ENCODE measurements around the gene PTGS2. TPM values are rescaled to one million over a fixed set of nuclear protein-coding genes. Genes with fewer than 3 reads are reported as not detected.
"Not testable (repeated sequence)": the region's sequence is repeated elsewhere in the genome, so short reads cannot be mapped to it uniquely, and the experiment has no call there.

PTGS2 gene
- total RNA-seq, 4 donors from 2014 or later = 0.84 to 4.9 (median 1.1) TPM

DNA sequence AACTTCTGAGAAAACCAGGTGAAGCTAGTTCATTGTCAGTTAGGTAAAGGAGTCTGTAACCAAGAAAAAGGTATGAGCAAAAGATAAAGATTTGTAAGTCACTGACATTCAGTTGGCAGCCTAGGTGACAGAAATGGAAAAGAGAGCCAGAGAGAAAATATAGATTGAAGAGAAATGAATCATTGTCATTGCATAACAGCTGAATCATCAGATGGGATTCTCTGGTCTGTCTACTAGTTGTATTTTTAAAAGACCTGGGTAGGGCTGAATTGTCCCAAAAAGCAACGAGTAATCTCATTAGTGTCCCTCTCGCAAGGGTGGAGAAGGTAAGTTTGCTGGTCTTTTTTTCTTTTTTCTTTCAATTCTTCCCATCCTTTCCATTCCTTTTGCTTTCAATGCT lies 36.6 kb downstream of the PTGS2 start:
- no peaks in the 10 kb centered on the region for H3K4me1 ChIP-seq
- H3K27me3 ChIP-seq = no peaks in the 10 kb centered on the region
- H3K27ac ChIP-seq = no peak overlapping the region
- no peak for DNase-seq (ENCODE audit: low spot score in 2 of 2)
- H3K36me3 ChIP-seq = no peaks in the 10 kb centered on the region
- no peaks in the 10 kb centered on the region for H3K9me3 ChIP-seq
- TF ChIP-seq, protein P1, sequence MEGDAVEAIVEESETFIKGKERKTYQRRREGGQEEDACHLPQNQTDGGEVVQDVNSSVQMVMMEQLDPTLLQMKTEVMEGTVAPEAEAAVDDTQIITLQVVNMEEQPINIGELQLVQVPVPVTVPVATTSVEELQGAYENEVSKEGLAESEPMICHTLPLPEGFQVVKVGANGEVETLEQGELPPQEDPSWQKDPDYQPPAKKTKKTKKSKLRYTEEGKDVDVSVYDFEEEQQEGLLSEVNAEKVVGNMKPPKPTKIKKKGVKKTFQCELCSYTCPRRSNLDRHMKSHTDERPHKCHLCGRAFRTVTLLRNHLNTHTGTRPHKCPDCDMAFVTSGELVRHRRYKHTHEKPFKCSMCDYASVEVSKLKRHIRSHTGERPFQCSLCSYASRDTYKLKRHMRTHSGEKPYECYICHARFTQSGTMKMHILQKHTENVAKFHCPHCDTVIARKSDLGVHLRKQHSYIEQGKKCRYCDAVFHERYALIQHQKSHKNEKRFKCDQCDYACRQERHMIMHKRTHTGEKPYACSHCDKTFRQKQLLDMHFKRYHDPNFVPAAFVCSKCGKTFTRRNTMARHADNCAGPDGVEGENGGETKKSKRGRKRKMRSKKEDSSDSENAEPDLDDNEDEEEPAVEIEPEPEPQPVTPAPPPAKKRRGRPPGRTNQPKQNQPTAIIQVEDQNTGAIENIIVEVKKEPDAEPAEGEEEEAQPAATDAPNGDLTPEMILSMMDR (IDR thresholded peaks at IDR 0.05) = no peak
- TF ChIP-seq POLR2A (IDR thresholded peaks at IDR 0.05) = no peak
- no peak for TF ChIP-seq EP300 (IDR thresholded peaks at IDR 0.05)
- WGBS, 2 donors = 88 to 90% methylated on average over 2 of the region's 2 CpGs
- no peak overlapping the region for H3K4me3 ChIP-seq

DNA sequence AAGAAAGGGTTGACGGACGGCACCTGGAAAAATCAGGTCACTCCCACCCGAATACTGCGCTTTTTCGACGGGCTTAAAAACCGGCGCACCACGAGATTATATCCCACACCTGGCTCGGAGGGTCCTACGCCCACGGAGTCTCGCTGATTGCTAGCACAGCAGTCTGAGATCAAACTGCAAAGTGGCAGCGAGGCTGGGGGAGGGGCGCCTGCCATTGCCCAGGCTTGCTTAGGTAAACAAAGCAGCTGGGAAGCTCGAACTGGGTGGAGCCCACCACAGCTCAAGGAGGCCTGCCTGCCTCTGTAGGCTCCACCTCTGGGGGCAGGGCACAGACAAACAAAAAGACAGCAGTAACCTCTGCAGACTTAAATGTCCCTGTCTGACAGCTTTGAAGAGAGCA lies 42.7 kb downstream of the PTGS2 start:
- H3K27ac ChIP-seq; DNase-seq (ENCODE audit: low spot score in 2 of 2); H3K36me3 ChIP-seq; H3K4me3 ChIP-seq; H3K27me3 ChIP-seq; H3K9me3 ChIP-seq; H3K4me1 ChIP-seq: not testable (repeated sequence)
- WGBS, 2 donors = 62 to 71% methylated on average over 15 of the region's 16 CpGs

DNA sequence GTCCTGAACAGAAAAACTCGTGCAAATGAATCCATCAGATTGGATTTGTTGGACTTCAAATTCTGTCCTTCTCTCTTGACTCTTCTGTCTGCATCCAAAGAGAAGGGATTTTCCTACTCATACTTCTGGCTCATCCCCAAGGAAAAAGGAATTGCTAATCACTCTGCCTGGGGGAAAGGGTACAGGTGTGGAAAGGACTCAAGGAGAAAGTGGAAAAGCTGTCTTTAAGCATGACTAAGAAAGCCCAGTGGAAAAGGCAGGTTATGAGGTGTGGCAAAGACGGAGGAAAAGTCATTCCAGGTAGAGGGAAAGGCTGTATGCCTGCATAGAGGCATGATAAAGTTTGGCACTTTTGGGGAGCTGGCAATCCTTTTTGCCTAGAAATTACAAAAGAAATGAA lies 43.4 kb downstream of the PTGS2 start:
- H3K9me3 ChIP-seq = no peaks in the 10 kb centered on the region
- no peak overlapping the region for H3K4me3 ChIP-seq
- no peak for DNase-seq (ENCODE audit: low spot score in 2 of 2)
- no peaks in the 10 kb centered on the region for H3K27me3 ChIP-seq
- no peaks in the 10 kb centered on the region for H3K4me1 ChIP-seq
- H3K36me3 ChIP-seq = no peaks in the 10 kb centered on the region
- H3K27ac ChIP-seq = no peak overlapping the region
- WGBS, 2 donors = 79 to 87% methylated on average over 2 of the region's 2 CpGs
- TF ChIP-seq POLR2A (IDR thresholded peaks at IDR 0.05) (no peak), EP300 (IDR thresholded peaks at IDR 0.05) (no peak)
- TF ChIP-seq, protein P1 (IDR thresholded peaks at IDR 0.05) = no peak

DNA sequence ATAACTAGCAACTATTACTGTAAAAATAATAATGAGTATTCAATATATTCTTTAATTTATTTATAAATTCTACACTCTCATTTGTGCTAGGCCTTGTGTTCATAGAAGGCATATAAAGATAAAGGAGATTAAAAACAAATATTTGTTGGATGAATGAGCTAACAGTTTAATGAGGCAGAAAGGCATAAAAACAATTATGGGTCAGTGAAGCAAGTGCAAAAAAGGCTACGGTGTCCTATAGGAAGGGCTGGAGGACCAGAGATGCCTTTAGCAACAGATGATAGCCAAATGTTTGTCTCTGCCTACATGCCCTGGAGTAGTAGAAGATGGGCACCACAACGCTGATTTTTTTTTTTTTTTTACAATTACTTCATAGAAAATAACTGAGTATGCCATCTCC lies 45.7 kb downstream of the PTGS2 start:
- TF ChIP-seq EP300 (IDR thresholded peaks at IDR 0.05) (no peak), POLR2A (IDR thresholded peaks at IDR 0.05) (no peak)
- TF ChIP-seq, protein P1 (IDR thresholded peaks at IDR 0.05) = no peak

DNA sequence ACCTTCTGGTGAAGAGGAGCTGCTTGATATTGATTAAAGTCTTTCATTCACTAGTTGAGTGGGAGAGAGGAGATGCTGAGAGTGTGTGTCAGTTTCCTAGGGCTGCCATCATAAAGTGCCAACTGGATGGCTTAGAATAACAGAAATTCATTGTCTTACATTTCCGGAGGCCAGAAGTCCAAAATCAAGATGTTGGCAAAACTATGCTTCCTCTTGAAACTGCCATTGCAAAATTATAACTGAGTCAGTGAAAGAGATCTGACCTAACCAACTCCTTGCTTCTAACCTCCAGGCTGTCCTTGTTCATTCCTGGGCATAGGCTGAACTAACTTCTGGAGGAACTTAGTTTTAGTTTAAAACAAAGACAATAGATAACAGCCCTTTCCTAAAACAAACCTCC lies 47.1 kb downstream of the PTGS2 start:
- TF ChIP-seq, protein P1 (IDR thresholded peaks at IDR 0.05) = no peak
- no peak for TF ChIP-seq POLR2A (IDR thresholded peaks at IDR 0.05)
- TF ChIP-seq EP300 (IDR thresholded peaks at IDR 0.05) = no peak
- Histone ChIP-seq H3K27ac (no peak overlapping the region), H3K4me3 (no peak overlapping the region), H3K27me3 (no peaks in the 10 kb centered on the region), H3K9me3 (no peaks in the 10 kb centered on the region), H3K36me3 (no peaks in the 10 kb centered on the region), H3K4me1 (no peaks in the 10 kb centered on the region)
- DNase-seq (ENCODE audit: low spot score in 2 of 2) = no peak
- whole genome bisulfite sequencing, 2 donors = 81 to 90% methylated on average over 1 of the region's 1 CpG

More for the DNA sequence above, 45.7 kb downstream of the PTGS2 start:
- Histone ChIP-seq H3K27ac (no peak overlapping the region), H3K4me3 (no peak overlapping the region), H3K27me3 (no peaks in the 10 kb centered on the region), H3K4me1 (no peaks in the 10 kb centered on the region), H3K36me3 (no peaks in the 10 kb centered on the region), H3K9me3 (no peaks in the 10 kb centered on the region)
- no peak for DNase-seq (ENCODE audit: low spot score in 2 of 2)
- 81 to 82% methylated on average over 2 of the region's 2 CpGs for whole genome bisulfite sequencing, 2 donors

DNA sequence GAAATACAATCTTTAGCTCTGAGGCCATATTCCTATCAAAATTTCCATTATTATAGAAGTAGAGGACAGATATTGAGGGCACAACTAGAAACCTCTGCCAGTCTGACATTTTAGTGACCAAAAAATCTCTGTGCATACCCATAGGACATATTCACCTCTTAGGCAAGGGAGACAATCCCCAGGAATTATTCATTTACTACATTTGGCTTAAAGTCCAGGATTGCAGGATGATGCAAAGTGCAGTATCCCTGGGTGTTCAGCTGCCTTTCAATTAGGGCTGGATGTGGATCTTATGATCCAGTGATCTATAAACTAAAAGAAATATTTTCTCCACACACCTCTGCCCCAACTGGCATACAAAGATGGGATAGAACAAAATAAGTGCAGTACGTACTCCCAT lies 50.9 kb downstream of the PTGS2 start:
- peaks cover 0 to 10% (median 0%) of the 10 kb centered on the region in 4 donors for H3K4me1 ChIP-seq
- no peak overlapping the region for H3K4me3 ChIP-seq
- WGBS, 2 donors = 84% methylated on average over 1 of the region's 1 CpG
- DNase-seq (ENCODE audit: low spot score in 2 of 2) = no peak
- no peaks in the 10 kb centered on the region for H3K9me3 ChIP-seq
- H3K36me3 ChIP-seq = no peaks in the 10 kb centered on the region
- no peak overlapping the region for H3K27ac ChIP-seq
- no peaks in the 10 kb centered on the region for H3K27me3 ChIP-seq
- TF ChIP-seq EP300 (IDR thresholded peaks at IDR 0.05) (no peak), POLR2A (IDR thresholded peaks at IDR 0.05) (no peak)
- TF ChIP-seq, protein P1 (IDR thresholded peaks at IDR 0.05) = no peak

Measured in tibial nerve (tissue), 4 donors.